OCI-LY3 (cell line): ENCODE results near the gene GPATCH4.

ENCODE experiments used
- CTCF ChIP-seq: fragments of 200-600, 300-600 bp; sonication (generic); IDR thresholded peaks from 2 replicates; pipeline ENCODE4 v1.5.1; 2014; ENCODE audit warnings: antibody characterized with exemption, low read length, low read depth
- EZH2phosphoT487 ChIP-seq: fragments of 200-600 bp; shearing (Covaris generic); IDR thresholded peaks from 2 replicates; pipeline ENCODE4 v1.6.1; 2018; ENCODE audit warnings: antibody characterized with exemption, mixed run types, low read depth

- TF ChIP-seq EZH2phosphoT487 (no peak), CTCF (no peak)
Measured at GRCh38 chr1:156554971-156555370, 46.3 kb downstream of the GPATCH4 start.
